Measurements from ENCODE around the gene TYW5. TPM values are rescaled to one million over a fixed set of nuclear protein-coding genes. Genes with fewer than 3 reads are reported as not detected.

Gene TYW5
- polyA plus RNA-seq, 1 donor (not counting 4 experiments of a cell fraction or from before 2014, with no cell fraction given) = 9.9 TPM

GRCh38 chr2:199922856-199923255 lies 32.4 kb downstream of the TYW5 start:
- H3K9ac ChIP-seq (ENCODE audit: control insufficient read depth, extremely low read depth, insufficient read depth, low read length) = no peak overlapping the region
- H3K27me3 ChIP-seq (ENCODE audit: control insufficient read depth, extremely low read depth, insufficient read depth, low read length) = no peaks in the 10 kb centered on the region
- no peak overlapping the region for H2AFZ ChIP-seq (ENCODE audit: control insufficient read depth, low read length)
- no peaks in the 10 kb centered on the region for H3K9me1 ChIP-seq (ENCODE audit: control insufficient read depth, extremely low read depth, insufficient read depth, low read length)
- peaks cover 57% of the 10 kb centered on the region for H3K79me2 ChIP-seq (ENCODE audit: control insufficient read depth, insufficient read depth, low read length)
- H3K4me3 ChIP-seq (ENCODE audit: control insufficient read depth in 2 of 3, extremely low read depth in 1 of 3, insufficient read depth in 2 of 3, low read depth in 1 of 3, low read length in 3 of 3) = no peak overlapping the region
- no peak overlapping the region for H3K4me2 ChIP-seq (ENCODE audit: control insufficient read depth, extremely low read depth, insufficient read depth, low read depth, low read length)
- dilution Hi-C loops (cut with MboI; ENCODE audit: extremely low pct_ligation_motif_present, low sequenced_read_pairs) = no loop called here
- no peak overlapping the region for H3K27ac ChIP-seq (ENCODE audit: control insufficient read depth, insufficient read depth, low read length)
- no peaks in the 10 kb centered on the region for H4K20me1 ChIP-seq (ENCODE audit: control insufficient read depth, extremely low read depth, insufficient read depth, low read length)
- no peaks in the 10 kb centered on the region for H3K9me3 ChIP-seq (ENCODE audit: control insufficient read depth, low read depth, low read length)
- H3K36me3 ChIP-seq (ENCODE audit: control insufficient read depth in 2 of 2, extremely low read depth in 1 of 2, insufficient read depth in 2 of 2, low read length in 2 of 2) = peaks cover 4 to 6% of the 10 kb centered on the region in 2 experiments
- TF ChIP-seq CTCF (optimal IDR thresholded peaks at IDR 0.05 in 1 of 3, IDR thresholded peaks at IDR 0.05 in 1 of 3, conservative IDR thresholded peaks at IDR 0.05 in 1 of 3; ENCODE audit: extremely low read depth in 1 of 3, insufficient read depth in 2 of 3, low read length in 3 of 3) (no peak), EZH2 (IDR thresholded peaks at IDR 0.05; ENCODE audit: low read length) (no peak)
- H3K4me1 ChIP-seq (ENCODE audit: control insufficient read depth, extremely low read depth, insufficient read depth, low read length) = no peaks in the 10 kb centered on the region
- DNase-seq (ENCODE audit: low read depth, low spot score) = no peak
- FAIRE-seq = peak; percentile 26

GRCh38 chr2:199916980-199917379 lies 38.3 kb downstream of the TYW5 start:
- dilution Hi-C loops (cut with MboI; ENCODE audit: extremely low pct_ligation_motif_present, low sequenced_read_pairs) = no loop called here
- H3K4me3 ChIP-seq (ENCODE audit: control insufficient read depth in 2 of 3, extremely low read depth in 1 of 3, insufficient read depth in 2 of 3, low read depth in 1 of 3, low read length in 3 of 3) = no peak overlapping the region
- no peak overlapping the region for H3K4me2 ChIP-seq (ENCODE audit: control insufficient read depth, extremely low read depth, insufficient read depth, low read depth, low read length)
- H4K20me1 ChIP-seq (ENCODE audit: control insufficient read depth, extremely low read depth, insufficient read depth, low read length) = no peaks in the 10 kb centered on the region
- TF ChIP-seq EZH2 (IDR thresholded peaks at IDR 0.05; ENCODE audit: low read length) (no peak), CTCF (optimal IDR thresholded peaks at IDR 0.05 in 1 of 3, IDR thresholded peaks at IDR 0.05 in 1 of 3, conservative IDR thresholded peaks at IDR 0.05 in 1 of 3; ENCODE audit: extremely low read depth in 1 of 3, insufficient read depth in 2 of 3, low read length in 3 of 3) (no peak)
- H3K9me3 ChIP-seq (ENCODE audit: control insufficient read depth, low read depth, low read length) = peaks cover 4% of the 10 kb centered on the region
- FAIRE-seq (no peak), DNase-seq (ENCODE audit: low read depth, low spot score) (no peak)
- H3K27ac ChIP-seq (ENCODE audit: control insufficient read depth, insufficient read depth, low read length) = no peak overlapping the region
- H3K36me3 ChIP-seq (ENCODE audit: control insufficient read depth in 2 of 2, extremely low read depth in 1 of 2, insufficient read depth in 2 of 2, low read length in 2 of 2) = peaks cover 9% of the 10 kb centered on the region in 2 experiments
- no peak overlapping the region for H3K9ac ChIP-seq (ENCODE audit: control insufficient read depth, extremely low read depth, insufficient read depth, low read length)
- peaks cover 85% of the 10 kb centered on the region for H3K79me2 ChIP-seq (ENCODE audit: control insufficient read depth, insufficient read depth, low read length)
- H2AFZ ChIP-seq (ENCODE audit: control insufficient read depth, low read length) = no peak overlapping the region
- peaks cover 15% of the 10 kb centered on the region for H3K4me1 ChIP-seq (ENCODE audit: control insufficient read depth, extremely low read depth, insufficient read depth, low read length)
- no peaks in the 10 kb centered on the region for H3K9me1 ChIP-seq (ENCODE audit: control insufficient read depth, extremely low read depth, insufficient read depth, low read length)
- no peaks in the 10 kb centered on the region for H3K27me3 ChIP-seq (ENCODE audit: control insufficient read depth, extremely low read depth, insufficient read depth, low read length)

Measured in keratinocyte (primary cell).